ENCODE data around the gene NR3C2. TPM values are rescaled to one million over a fixed set of nuclear protein-coding genes. Genes with fewer than 3 reads are reported as not detected.

The NR3C2 gene
- polyA plus RNA-seq, 1 of the 3 experiments (the other 2 are of a cell fraction): 0.02 TPM

- CTCF ChIA-PET: no interaction called here
- DNase-seq: no peak
- Histone ChIP-seq H3K4me1 (ENCODE audit: control insufficient read depth in 1 of 2, insufficient read depth in 2 of 2, low read depth in 1 of 2, low read length in 1 of 2) (peaks cover 0 to 9% of the 10 kb centered on the region in 2 experiments; a peak in 2 of 4 replicates), H3K36me3 (replicated peaks in 1 of 2; ENCODE audit: control insufficient read depth in 1 of 2, insufficient read depth in 2 of 2, low read length in 1 of 2) (peaks cover 7 to 8% of the 10 kb centered on the region in 2 experiments), H2AFZ (ENCODE audit: low read depth) (no peak overlapping the region), H3K79me2 (ENCODE audit: insufficient read depth) (no peaks in the 10 kb centered on the region), H3F3A (replicated peaks; ENCODE audit: insufficient read depth) (no peaks in the 10 kb centered on the region), H3K9ac (no peak overlapping the region), H3K9me3 (no peaks in the 10 kb centered on the region), H4K20me1 (ENCODE audit: insufficient read depth) (no peaks in the 10 kb centered on the region), H3K27me3 (ENCODE audit: insufficient read depth) (no peaks in the 10 kb centered on the region), H3K4me3 (ENCODE audit: low read depth in 2 of 2, low read length in 1 of 2) (no peak overlapping the region), H3K4me2 (no peak overlapping the region), H3K9me2 (no peaks in the 10 kb centered on the region), H3K27ac (ENCODE audit: low read depth in 2 of 2, low read length in 1 of 2) (no peak overlapping the region)
- WGBS (ENCODE audit: low lambda C conversion rate): 100% methylated on average over 7 of the region's 12 CpGs
- TF ChIP-seq CHD2 (IDR thresholded peaks at IDR 0.05; ENCODE audit: low read length, partially characterized antibody) (no peak), TCF12 (IDR thresholded peaks at IDR 0.05) (no peak), GATA2 (CRISPR knock-in tag; IDR thresholded peaks at IDR 0.05) (no peak)
- POLR2A ChIA-PET: no interaction called here
Measured at GRCh38 chr4:148081267-148081666, 360.9 kb downstream of the NR3C2 start.

GRCh38 chr4:148079961-148080360 is 362.3 kb downstream of the NR3C2 start:
- Histone ChIP-seq H3K9me2 (no peaks in the 10 kb centered on the region), H3K4me1 (ENCODE audit: control insufficient read depth in 1 of 2, insufficient read depth in 2 of 2, low read depth in 1 of 2, low read length in 1 of 2) (peaks cover 0 to 9% of the 10 kb centered on the region in 2 experiments; a peak in 2 of 4 replicates), H3K9me3 (no peaks in the 10 kb centered on the region), H3K27ac (ENCODE audit: low read depth in 2 of 2, low read length in 1 of 2) (peak overlapping the region in 1 of 2 experiments; percentile 62; a peak in 2 of 4 replicates), H3K27me3 (ENCODE audit: insufficient read depth) (no peaks in the 10 kb centered on the region), H3K79me2 (ENCODE audit: insufficient read depth) (no peaks in the 10 kb centered on the region), H3K36me3 (replicated peaks in 1 of 2; ENCODE audit: control insufficient read depth in 1 of 2, insufficient read depth in 2 of 2, low read length in 1 of 2) (peaks cover 8 to 16% of the 10 kb centered on the region in 2 experiments), H3K4me2 (no peak overlapping the region), H3F3A (replicated peaks; ENCODE audit: insufficient read depth) (no peaks in the 10 kb centered on the region), H2AFZ (ENCODE audit: low read depth) (no peak overlapping the region), H4K20me1 (ENCODE audit: insufficient read depth) (no peaks in the 10 kb centered on the region), H3K4me3 (ENCODE audit: low read depth in 2 of 2, low read length in 1 of 2) (no peak overlapping the region), H3K9ac (no peak overlapping the region)
- no peak for DNase-seq
- WGBS (ENCODE audit: low lambda C conversion rate): 89% methylated on average over 7 of the region's 7 CpGs
- ChIA-PET POLR2A (no interaction called here), CTCF (interaction anchor here (0.6 to 1.5 kb wide), 4 partner anchors 20 to 311 kb away, joined by 3 to 5 read pairs (median 3); no protein-coding TSS in a partner anchor)
- TF ChIP-seq GATA2 (CRISPR knock-in tag; IDR thresholded peaks at IDR 0.05) (no peak), SIN3A (IDR thresholded peaks at IDR 0.05; ENCODE audit: borderline replicate concordance, low read depth, low read length) (no peak), SMC3 (IDR thresholded peaks at IDR 0.05; ENCODE audit: low read depth, low read length) (no peak), FOXJ3 (CRISPR knock-in tag; IDR thresholded peaks at IDR 0.05) (no peak), TEAD4 (IDR thresholded peaks at IDR 0.05; ENCODE audit: borderline replicate concordance, insufficient read depth) (no peak), RCOR1 (IDR thresholded peaks at IDR 0.05; ENCODE audit: low read length) (no peak), NRF1 (IDR thresholded peaks at IDR 0.05; ENCODE audit: low read depth, low read length) (no peak)
- TF ChIP-seq, protein P1, sequence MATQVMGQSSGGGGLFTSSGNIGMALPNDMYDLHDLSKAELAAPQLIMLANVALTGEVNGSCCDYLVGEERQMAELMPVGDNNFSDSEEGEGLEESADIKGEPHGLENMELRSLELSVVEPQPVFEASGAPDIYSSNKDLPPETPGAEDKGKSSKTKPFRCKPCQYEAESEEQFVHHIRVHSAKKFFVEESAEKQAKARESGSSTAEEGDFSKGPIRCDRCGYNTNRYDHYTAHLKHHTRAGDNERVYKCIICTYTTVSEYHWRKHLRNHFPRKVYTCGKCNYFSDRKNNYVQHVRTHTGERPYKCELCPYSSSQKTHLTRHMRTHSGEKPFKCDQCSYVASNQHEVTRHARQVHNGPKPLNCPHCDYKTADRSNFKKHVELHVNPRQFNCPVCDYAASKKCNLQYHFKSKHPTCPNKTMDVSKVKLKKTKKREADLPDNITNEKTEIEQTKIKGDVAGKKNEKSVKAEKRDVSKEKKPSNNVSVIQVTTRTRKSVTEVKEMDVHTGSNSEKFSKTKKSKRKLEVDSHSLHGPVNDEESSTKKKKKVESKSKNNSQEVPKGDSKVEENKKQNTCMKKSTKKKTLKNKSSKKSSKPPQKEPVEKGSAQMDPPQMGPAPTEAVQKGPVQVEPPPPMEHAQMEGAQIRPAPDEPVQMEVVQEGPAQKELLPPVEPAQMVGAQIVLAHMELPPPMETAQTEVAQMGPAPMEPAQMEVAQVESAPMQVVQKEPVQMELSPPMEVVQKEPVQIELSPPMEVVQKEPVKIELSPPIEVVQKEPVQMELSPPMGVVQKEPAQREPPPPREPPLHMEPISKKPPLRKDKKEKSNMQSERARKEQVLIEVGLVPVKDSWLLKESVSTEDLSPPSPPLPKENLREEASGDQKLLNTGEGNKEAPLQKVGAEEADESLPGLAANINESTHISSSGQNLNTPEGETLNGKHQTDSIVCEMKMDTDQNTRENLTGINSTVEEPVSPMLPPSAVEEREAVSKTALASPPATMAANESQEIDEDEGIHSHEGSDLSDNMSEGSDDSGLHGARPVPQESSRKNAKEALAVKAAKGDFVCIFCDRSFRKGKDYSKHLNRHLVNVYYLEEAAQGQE (IDR thresholded peaks at IDR 0.05; ENCODE audit: low read depth, low read length): no peak
- TF ChIP-seq, protein P2, sequence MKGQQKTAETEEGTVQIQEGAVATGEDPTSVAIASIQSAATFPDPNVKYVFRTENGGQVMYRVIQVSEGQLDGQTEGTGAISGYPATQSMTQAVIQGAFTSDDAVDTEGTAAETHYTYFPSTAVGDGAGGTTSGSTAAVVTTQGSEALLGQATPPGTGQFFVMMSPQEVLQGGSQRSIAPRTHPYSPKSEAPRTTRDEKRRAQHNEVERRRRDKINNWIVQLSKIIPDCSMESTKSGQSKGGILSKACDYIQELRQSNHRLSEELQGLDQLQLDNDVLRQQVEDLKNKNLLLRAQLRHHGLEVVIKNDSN (IDR thresholded peaks at IDR 0.05; ENCODE audit: borderline replicate concordance, low read depth): no peak

All from SK-N-SH (cell line).